Liver (tissue), 3 donors: Measurements from ENCODE around the gene DCXR.

ENCODE experiments used
- CTCF ChIP-seq: fragments of 150-350 bp; IDR thresholded peaks from 2 replicates; pipeline ENCODE4 v1.5.1; 2017; ENCODE audit warnings: improper control_type of control experiment, low read depth, low read length; ENCODE audit not compliant: missing input control
- EGR1 ChIP-seq, 2 donors: IDR thresholded peaks; 2 replicates each; pipeline ENCODE4 v1.6.1; 2016 to 2018; ENCODE audit warnings: antibody characterized with exemption in 2 of 2, low read depth in 2 of 2
- GABPA ChIP-seq, 2 donors: IDR thresholded peaks in 1 of 2; conservative IDR thresholded peaks in 1 of 2; 2 replicates each; pipeline ENCODE4 v1.6.1; 2016; ENCODE audit warnings: antibody characterized with exemption in 2 of 2, mild to moderate bottlenecking in 1 of 2, moderate library complexity in 1 of 2
- JUND ChIP-seq, 2 donors: IDR thresholded peaks; 2 replicates each; pipeline ENCODE4 v1.6.1; 2016; ENCODE audit warnings: antibody characterized with exemption in 2 of 2
- RAD21 ChIP-seq, 2 donors: IDR thresholded peaks; 2 replicates each; pipeline ENCODE4 v1.6.1; 2016; ENCODE audit warnings: antibody characterized with exemption in 2 of 2, mild to moderate bottlenecking in 2 of 2
- REST ChIP-seq: IDR thresholded peaks from 2 replicates; pipeline ENCODE4 v1.6.1; 2016; ENCODE audit warnings: antibody characterized with exemption, mild to moderate bottlenecking
- SP1 ChIP-seq: IDR thresholded peaks from 2 replicates; pipeline ENCODE4 v1.6.1; 2018; ENCODE audit warnings: antibody characterized with exemption, mild to moderate bottlenecking
- TAF1 ChIP-seq: conservative IDR thresholded peaks from 2 replicates; pipeline ENCODE4 v1.6.1; 2016; ENCODE audit warnings: antibody characterized with exemption, mild to moderate bottlenecking
- YY1 ChIP-seq: IDR thresholded peaks from 2 replicates; pipeline ENCODE4 v1.6.1; 2016; ENCODE audit warnings: antibody characterized with exemption, mild to moderate bottlenecking
- TF ChIP-seq, protein P1 (sequence below): IDR thresholded peaks from 2 replicates; pipeline ENCODE4 v1.6.1; 2016; ENCODE audit warnings: antibody characterized with exemption
- TF ChIP-seq, protein P2 (sequence below): IDR thresholded peaks from 2 replicates; pipeline ENCODE4 v1.6.1; 2016; ENCODE audit warnings: antibody characterized with exemption
- donor health status: healthy.
- donor health status: healthy.

- TF ChIP-seq CTCF: no peak
- no peak for TF ChIP-seq RAD21 (IDR thresholded peaks at IDR 0.05)
- TF ChIP-seq SP1: no peak
- TF ChIP-seq REST: no peak
- no peak for TF ChIP-seq EGR1 (IDR thresholded peaks at IDR 0.05; ENCODE audit: low read depth in 2 of 2)
- TF ChIP-seq GABPA (IDR thresholded peaks at IDR 0.05 in 1 of 2, conservative IDR thresholded peaks at IDR 0.05 in 1 of 2): no peak
- TF ChIP-seq TAF1: no peak
- no peak for TF ChIP-seq YY1
- TF ChIP-seq, protein P1, sequence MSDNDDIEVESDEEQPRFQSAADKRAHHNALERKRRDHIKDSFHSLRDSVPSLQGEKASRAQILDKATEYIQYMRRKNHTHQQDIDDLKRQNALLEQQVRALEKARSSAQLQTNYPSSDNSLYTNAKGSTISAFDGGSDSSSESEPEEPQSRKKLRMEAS: no peak
- TF ChIP-seq, protein P2, sequence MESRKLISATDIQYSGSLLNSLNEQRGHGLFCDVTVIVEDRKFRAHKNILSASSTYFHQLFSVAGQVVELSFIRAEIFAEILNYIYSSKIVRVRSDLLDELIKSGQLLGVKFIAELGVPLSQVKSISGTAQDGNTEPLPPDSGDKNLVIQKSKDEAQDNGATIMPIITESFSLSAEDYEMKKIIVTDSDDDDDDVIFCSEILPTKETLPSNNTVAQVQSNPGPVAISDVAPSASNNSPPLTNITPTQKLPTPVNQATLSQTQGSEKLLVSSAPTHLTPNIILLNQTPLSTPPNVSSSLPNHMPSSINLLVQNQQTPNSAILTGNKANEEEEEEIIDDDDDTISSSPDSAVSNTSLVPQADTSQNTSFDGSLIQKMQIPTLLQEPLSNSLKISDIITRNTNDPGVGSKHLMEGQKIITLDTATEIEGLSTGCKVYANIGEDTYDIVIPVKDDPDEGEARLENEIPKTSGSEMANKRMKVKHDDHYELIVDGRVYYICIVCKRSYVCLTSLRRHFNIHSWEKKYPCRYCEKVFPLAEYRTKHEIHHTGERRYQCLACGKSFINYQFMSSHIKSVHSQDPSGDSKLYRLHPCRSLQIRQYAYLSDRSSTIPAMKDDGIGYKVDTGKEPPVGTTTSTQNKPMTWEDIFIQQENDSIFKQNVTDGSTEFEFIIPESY: no peak
- no peak for TF ChIP-seq JUND (IDR thresholded peaks at IDR 0.05)
These were observed 8.5 kb upstream of the DCXR start for GRCh38 chr17:82045936-82046484.
